ENCODE results near the gene TRIB2.

The TRIB2 gene

DNA sequence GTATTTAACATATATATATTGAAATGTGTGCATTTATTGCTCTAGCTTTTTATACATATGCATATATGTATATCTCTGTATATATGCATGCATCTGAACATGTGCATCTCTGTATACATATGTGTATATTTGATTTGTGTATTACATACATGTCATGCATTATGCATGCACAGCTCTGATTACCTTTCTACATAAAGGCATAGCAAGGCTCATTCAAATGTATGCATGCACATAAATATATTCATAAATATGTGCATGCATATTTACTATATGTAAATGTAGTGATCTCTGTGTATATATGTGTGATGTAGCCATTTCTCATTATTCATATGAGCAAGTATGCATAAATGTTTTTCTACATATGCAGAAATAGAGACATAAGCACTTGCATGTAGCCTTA lies 64.6 kb downstream of the TRIB2 start:
- no peak for FAIRE-seq

DNA sequence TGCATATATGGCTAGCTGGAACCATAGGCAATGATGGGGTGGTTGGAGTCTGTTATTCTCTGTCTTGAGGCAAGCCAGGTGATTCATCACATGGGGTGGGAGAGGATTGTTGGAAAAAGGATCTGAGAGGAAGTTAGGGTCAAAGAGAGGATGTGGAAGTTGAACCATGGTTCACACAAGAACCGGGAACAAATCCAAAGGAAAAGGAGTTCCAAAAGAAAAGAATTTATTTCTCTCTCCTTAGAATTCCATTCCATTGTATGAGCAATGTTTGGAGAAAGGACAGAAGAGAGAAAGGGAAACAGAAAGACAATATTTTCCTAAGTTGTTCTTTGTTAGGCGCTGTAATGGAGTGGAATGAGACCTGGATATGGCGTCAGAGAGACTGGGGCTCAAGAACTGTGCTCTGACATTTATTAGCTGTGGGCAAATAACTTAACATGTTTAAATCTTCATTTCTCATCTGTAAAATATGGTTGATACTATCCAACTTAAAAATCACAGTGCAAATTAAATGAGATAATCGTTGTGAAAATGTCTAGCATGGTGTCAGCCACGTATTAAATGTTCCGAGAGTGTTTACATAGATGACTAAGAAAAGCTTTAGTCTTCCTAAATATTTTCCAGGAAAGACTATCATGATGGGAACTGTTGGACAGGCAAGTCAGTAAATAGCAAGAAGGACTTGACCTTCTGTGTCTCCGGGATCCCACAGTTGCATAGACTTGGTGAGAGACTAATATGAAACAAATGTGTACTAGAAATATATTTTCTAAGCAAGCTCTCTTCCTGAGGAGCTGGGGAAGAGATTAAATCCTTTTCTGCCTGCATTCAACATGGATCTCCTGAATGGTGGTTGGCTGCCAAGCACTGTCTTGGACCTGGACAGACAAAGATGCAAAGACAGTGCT lies 71.4 kb downstream of the TRIB2 start:
- FAIRE-seq, result peak; percentile 84

DNA sequence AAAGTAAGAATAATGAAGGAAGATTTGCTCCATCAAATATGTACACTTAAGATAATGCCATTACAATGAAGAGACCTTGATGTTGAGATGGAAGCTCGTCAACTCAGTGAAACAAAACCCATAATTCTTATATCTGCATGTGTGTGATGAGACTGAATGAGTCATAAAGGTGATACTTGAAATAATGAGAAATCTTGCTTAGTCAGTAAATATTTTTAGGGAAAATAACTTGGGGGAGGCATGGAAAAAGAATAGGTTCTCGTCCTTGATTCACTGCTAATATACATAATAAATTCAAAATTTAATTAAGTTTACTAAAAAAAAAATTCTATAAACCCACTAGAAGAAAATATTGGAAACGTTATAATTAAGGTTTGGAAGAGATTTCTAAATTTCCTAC lies 75.2 kb downstream of the TRIB2 start:
- no peak for FAIRE-seq

Measured in endometrium (tissue), 2 donors.